Iris pigment epithelial cell (primary cell): Measurements from ENCODE around the gene SS18.

Experiments
- DNase-seq: peaks from one replicate; pipeline ENCODE4 v3.0.0-alpha.2; 2011; ENCODE audit warnings: low read depth

The SS18 gene

GRCh38 chr18:26071725-26072124 is 18.7 kb downstream of the SS18 start:
- DNase-seq = peak; percentile 82

GRCh38 chr18:26071020-26071419 is 19.4 kb downstream of the SS18 start:
- DNase-seq = no peak

GRCh38 chr18:26059357-26059756 is 31.1 kb downstream of the SS18 start:
- no peak for DNase-seq

- DNase-seq = peak; percentile 46
Measured at GRCh38 chr18:26057344-26057773, 33.1 kb downstream of the SS18 start.

- peak; percentile 79 for DNase-seq
Measured at GRCh38 chr18:26056291-26056690, 34.1 kb downstream of the SS18 start.

GRCh38 chr18:26052505-26052904 is 37.9 kb downstream of the SS18 start:
- no peak for DNase-seq

- DNase-seq = no peak
Measured at GRCh38 chr18:26051843-26052242, 38.6 kb downstream of the SS18 start.

- DNase-seq = no peak
Measured at GRCh38 chr18:26046419-26047077, 43.9 kb downstream of the SS18 start.

- DNase-seq = no peak
Measured at GRCh38 chr18:26044807-26045206, 45.6 kb downstream of the SS18 start.

- DNase-seq = no peak
Measured at GRCh38 chr18:26040051-26040656, 50.3 kb downstream of the SS18 start.

GRCh38 chr18:26039203-26039602 is 51.2 kb downstream of the SS18 start:
- DNase-seq = no peak

GRCh38 chr18:26036635-26037034 is 53.8 kb downstream of the SS18 start:
- DNase-seq = no peak

GRCh38 chr18:26034850-26035497 is 55.4 kb downstream of the SS18 start:
- DNase-seq = no peak

GRCh38 chr18:26022585-26022984 is 67.8 kb downstream of the SS18 start:
- DNase-seq = no peak

GRCh38 chr18:26021061-26021754 is 69.2 kb downstream of the SS18 start:
- DNase-seq = no peak

- DNase-seq = peak; percentile 9
Measured at GRCh38 chr18:26017929-26018328, 72.5 kb downstream of the SS18 start.

GRCh38 chr18:26014462-26014861 is 76.0 kb downstream of the SS18 start:
- DNase-seq = no peak

GRCh38 chr18:26008619-26009018 is 81.8 kb downstream of the SS18 start:
- no peak for DNase-seq

- no peak for DNase-seq
Measured at GRCh38 chr18:26008096-26008495, 82.3 kb downstream of the SS18 start.

GRCh38 chr18:26005950-26006349 is 84.5 kb downstream of the SS18 start:
- no peak for DNase-seq

- no peak for DNase-seq
Measured at GRCh38 chr18:26004832-26005231, 85.6 kb downstream of the SS18 start.

- no peak for DNase-seq
Measured at GRCh38 chr18:26003817-26004216, 86.6 kb downstream of the SS18 start.

GRCh38 chr18:26003356-26003755 is 87.1 kb downstream of the SS18 start:
- DNase-seq = peak; percentile 7
